GM10248 (cell line): ENCODE results near the gene IGF2R.

Experiments used
- CTCF ChIA-PET: fragments of 300-600 bp; sonication (Branson Sonifier 250); formaldehyde crosslinking; extraction: SDS; loops from one replicate; lab custom pipeline; 2021; ENCODE audit warnings: antibody characterized with exemption; lab: Yijun Ruan, JAX
- POLR2A ChIA-PET: fragments of 350-650 bp; sonication (Branson Sonifier 250); formaldehyde crosslinking; extraction: SDS; loops from one replicate; lab custom pipeline; 2020; ENCODE audit warnings: antibody characterized with exemption; lab: Yijun Ruan, JAX
- DNase-seq: peaks from one replicate; pipeline ENCODE4 v3.0.0; 2012; ENCODE audit errors: extremely low spot score
- CTCF ChIP-seq: IDR thresholded peaks from 2 replicates; pipeline ENCODE4 v1.5.1; 2012; ENCODE audit warnings: mild to moderate bottlenecking, low read depth; ENCODE audit errors: extremely low read depth, missing control alignments, control extremely low read depth

IGF2R gene

GRCh38 chr6:160055378-160055777, 86.5 kb downstream of the IGF2R start:
- TF ChIP-seq CTCF, result no peak
- POLR2A ChIA-PET, result no interaction called here
- DNase-seq, result no peak
- CTCF ChIA-PET, result interaction anchor here (1.2 to 1.7 kb wide), 5 partner anchors 8 to 478 kb away, joined by 3 to 6 read pairs (median 3); no protein-coding TSS in a partner anchor

- POLR2A ChIA-PET, result no interaction called here
- CTCF ChIA-PET, result interaction anchor here (1.2 to 1.7 kb wide), 5 partner anchors 8 to 478 kb away, joined by 3 to 6 read pairs (median 3); no protein-coding TSS in a partner anchor
- no peak for TF ChIP-seq CTCF
- no peak for DNase-seq
Measured at GRCh38 chr6:160055813-160056212, 86.9 kb downstream of the IGF2R start.

GRCh38 chr6:160057080-160057479, 88.2 kb downstream of the IGF2R start:
- POLR2A ChIA-PET, result no interaction called here
- CTCF ChIA-PET, result interaction anchor here (1.7 kb wide), 1 partner anchor 9 kb away, joined by 6 read pairs; no protein-coding TSS in a partner anchor
- no peak for DNase-seq
- TF ChIP-seq CTCF, result no peak

GRCh38 chr6:160058603-160059215, 89.8 kb downstream of the IGF2R start:
- no peak for TF ChIP-seq CTCF
- no peak for DNase-seq
- CTCF ChIA-PET, result no interaction called here
- POLR2A ChIA-PET, result no interaction called here

- no peak for TF ChIP-seq CTCF
- no peak for DNase-seq
- ChIA-PET POLR2A (no interaction called here), CTCF (no interaction called here)
Measured at GRCh38 chr6:160060221-160060620, 91.3 kb downstream of the IGF2R start.

- ChIA-PET CTCF (no interaction called here), POLR2A (no interaction called here)
- DNase-seq, result no peak
Measured at GRCh38 chr6:160060920-160061447, 92.1 kb downstream of the IGF2R start.

More at GRCh38 chr6:160060920-160061447, 92.1 kb downstream of the IGF2R start:
- TF ChIP-seq CTCF, result no peak
